Measurements from ENCODE around the gene DRD4. TPM values are rescaled to one million over a fixed set of nuclear protein-coding genes. Genes with fewer than 3 reads are reported as not detected.
"Not testable (repeated sequence)": the region's sequence is repeated elsewhere in the genome, so short reads cannot be mapped to it uniquely, and the experiment has no call there.

DRD4 gene
- total RNA-seq, 1 donor, result 0.27 TPM

DNA sequence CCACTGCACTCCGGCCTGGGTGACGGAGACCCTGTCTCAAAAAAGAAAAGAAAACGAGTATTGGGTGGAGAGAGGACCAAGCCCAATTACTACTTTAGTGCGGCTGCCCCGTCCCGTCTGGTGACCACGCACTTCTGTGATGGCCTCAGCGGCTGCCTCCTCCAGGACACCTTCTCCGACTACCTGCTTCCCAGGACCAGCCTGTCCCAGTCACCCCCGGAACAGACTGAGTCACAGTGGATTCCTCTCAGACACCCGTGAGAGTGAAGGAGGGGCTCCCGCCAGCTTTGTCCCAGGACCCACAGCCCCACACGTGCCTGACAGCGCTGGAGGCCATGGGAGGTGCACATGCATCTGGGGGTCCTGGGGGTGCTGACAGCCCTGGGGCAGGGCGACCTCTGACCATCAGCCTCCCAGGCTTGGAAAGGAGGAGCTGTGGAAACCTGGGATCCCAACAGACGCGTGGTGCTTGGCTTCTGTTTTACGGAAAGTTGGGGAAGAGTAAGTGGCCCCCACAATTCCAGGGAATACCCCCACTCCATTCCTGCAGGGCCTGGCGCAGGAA lies 4.8 kb downstream of the DRD4 start:
- DNase-seq (ENCODE audit: low read depth in 2 of 3, low spot score in 2 of 3), result no peak

DNA sequence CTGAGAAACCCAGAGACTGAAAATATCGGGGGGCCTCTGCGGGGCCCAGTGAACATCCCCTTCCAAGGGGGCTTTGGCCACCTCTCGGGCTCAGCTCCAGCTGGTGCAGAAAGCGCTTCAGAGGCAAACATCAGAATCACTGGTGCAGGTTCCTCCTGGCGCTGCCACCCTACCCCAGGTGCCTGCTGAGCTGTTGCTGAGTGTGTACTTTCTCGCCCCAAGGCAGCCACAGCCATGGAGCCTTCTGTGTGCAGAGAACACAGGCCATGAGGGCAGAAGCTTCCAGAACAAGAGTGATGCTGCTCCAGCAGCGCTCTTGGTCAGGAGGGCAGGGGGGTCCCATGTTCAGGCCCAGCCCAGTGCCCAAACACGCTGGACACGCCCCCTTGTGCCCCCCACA lies 6.3 kb downstream of the DRD4 start:
- no peak for DNase-seq (ENCODE audit: low read depth in 2 of 3, low spot score in 2 of 3)

DNA sequence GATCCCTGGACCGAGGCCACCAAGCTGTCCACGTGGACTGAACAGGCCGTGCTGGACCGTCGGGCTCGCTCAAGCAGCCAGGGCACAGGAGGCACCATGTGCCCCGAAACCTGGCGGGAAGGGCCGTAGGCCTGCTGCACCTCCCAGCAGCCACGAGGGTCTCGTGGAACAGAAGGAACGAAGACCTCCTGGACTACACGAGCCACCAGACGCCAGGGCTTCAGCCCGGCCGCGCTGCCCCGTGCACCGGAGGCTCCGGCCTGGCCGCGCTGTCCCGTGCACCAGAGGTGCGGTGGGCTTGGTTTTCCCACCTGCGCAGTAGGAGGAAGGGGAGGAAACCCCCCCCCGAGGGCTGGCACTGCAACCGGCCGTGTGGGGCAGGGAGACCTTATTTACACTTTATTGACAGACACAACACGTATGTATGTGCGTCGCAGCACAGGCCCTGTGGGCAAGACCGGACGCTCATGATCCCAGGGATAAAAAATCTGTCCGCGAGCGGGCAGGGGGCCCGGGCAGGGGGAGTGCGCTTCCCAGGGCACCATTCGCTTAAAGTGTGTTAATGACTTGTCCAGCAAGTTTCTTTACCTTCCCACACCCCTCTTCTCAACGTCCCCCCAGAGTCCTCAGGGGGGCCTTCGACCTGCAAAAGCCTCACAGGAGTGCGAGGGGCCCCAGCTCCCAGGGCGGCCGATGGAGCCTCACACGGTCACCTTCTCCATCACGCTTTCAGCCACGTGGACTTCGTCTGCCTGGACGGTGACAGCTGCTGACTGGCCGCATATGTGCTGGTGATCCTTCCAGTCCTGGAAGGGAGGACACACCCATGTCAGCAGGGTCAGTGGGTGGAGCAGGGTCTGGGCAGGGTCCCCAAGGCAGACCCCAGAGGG lies 7.0 kb downstream of the DRD4 start:
- no peak for DNase-seq (ENCODE audit: low read depth in 2 of 3, low spot score in 2 of 3)

DNA sequence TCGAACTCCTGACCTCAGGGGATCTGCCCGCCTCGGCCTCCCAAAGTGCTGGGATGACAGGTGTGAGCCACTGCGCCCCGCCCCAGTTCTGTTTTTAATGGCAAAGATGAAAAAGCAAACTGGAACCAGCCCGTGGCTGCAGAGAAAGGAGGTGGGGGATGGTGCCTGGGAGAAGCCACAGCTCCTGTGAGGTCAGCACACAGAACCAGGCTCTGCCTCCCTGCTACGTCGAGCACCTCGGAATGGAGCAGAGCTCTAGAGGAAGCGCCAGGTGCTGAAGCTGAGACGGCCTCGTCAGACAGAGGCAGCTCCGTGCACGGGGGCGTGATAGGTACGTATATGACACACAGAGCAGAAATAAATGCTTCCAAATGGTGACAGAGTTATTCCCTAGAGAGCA lies 8.5 kb downstream of the DRD4 start:
- DNase-seq (ENCODE audit: low read depth in 2 of 3, low spot score in 2 of 3), result no peak

DNA sequence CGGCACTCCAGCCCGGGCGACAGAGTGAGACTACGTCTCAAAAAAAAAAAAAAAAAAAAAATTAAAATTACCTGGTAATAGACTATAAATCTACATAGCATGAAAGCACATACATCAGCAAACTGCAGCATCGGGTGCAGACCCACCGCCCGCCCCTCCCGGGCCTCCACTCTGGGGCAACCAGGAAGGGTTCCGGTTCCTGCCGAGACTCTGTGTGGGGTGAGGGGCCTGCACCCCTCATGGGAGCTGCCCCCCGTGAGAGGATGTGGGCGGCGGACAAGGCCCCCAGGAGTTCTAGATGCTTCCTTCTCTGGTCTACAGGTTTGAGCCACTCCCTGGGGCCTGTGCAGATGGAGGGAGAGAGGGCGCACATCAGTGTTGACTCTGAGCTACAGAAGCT lies 9.1 kb downstream of the DRD4 start:
- DNase-seq (ENCODE audit: low read depth in 2 of 3, low spot score in 2 of 3), result no peak

DNA sequence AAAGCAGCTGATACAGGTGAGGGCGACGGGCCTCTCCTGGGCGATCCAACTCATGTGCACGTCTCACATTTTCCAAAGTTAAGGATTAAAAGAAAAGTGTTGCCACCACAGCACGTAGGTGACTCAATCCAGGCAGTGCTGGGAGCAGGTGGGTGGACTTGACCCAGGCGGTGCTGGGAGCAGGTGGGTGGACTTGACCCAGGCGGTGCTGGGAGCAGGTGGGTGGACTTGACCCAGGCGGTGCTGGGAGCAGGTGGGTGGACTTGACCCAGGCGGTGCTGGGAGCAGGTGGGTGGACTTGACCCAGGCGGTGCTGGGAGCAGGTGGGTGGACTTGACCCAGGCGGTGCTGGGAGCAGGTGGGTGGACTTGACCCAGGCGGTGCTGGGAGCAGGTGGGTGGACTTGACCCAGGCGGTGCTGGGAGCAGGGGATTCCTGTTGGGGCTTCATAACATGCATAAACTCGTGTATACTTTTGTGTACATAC lies 10.6 kb downstream of the DRD4 start:
- DNase-seq (ENCODE audit: low read depth in 2 of 3, low spot score in 2 of 3), result not testable (repeated sequence)

DNA sequence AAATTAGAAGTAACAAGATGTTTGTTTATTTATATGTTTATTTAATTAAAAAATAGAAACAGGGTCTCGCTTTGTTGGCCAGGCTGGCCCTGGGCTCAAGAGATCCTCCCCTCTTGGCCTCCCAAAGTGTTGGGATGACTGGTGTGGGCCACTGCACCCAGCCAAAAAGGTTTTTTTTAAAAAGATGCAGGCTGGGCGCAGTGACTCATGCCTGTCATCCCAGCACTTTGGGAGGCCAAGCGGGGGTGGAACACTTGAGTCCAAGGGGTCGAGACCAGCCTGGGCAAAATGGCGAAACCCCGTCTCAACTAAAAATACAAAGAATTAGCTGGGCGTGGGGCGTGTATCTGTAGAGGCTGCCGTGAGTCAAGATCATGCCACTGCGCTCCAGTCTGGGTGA lies 13.4 kb downstream of the DRD4 start:
- DNase-seq (ENCODE audit: low read depth in 2 of 3, low spot score in 2 of 3), result no peak

DNA sequence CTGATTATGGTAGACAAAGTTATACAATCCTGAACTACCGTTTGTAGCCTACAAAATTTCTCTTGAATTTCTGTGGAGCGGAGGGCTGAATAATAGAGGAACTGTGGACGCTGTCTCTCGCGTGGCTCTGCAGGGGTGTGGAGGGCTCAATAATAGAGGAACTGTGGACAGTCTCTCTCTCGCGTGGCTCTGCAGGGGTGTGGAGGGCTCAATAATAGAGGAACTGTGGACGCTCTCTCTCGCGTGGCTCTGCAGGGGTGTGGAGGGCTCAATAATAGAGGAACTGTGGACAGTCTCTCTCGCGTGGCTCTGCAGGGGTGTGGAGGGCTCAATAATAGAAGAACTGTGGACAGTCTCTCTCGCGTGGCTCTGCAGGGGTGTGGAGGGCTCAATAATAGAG lies 16.1 kb downstream of the DRD4 start:
- not testable (repeated sequence) for DNase-seq (ENCODE audit: low read depth in 2 of 3, low spot score in 2 of 3)

DNA sequence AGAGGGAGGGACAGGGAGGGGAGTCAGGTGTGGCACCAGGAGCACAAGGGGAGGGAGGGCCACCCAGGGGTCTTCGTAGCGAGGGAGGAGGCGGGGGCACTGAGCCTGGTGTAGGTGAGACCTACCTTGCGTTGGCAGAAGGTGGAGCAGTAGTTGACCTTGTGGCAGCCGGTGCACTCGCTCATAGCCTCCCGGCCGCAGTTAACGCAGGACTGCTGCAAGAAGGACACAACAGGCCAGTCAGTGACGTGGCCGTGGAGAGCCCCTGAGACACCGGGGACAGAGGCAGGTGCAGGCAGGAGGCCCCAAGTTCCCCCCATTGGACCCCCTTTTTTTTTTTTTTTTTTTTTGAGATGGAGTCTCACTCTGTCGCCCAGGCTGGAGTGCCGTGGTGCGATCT lies 16.8 kb downstream of the DRD4 start:
- no peak for DNase-seq (ENCODE audit: low read depth in 2 of 3, low spot score in 2 of 3)

DNA sequence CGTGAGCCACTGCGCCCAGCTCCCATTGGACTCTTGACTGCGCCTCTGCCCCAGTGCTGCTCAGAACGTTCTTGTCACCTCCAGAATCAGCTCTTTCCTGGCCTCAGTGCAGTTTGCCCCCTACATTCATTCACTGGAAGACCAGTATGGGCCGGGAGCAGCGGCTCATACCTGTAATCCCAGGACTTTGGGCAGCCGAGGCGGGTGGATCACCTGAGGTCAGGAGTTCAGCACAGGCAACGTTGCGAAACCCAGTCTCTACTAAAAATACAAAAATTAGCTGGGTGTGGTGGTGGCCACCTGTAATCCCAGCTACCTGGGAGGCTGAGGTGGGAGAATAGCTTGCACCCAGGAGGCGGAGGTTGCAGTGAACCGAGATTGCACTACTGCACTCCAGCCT lies 17.4 kb downstream of the DRD4 start:
- DNase-seq (ENCODE audit: low read depth in 2 of 3, low spot score in 2 of 3), result not testable (repeated sequence)

DNA sequence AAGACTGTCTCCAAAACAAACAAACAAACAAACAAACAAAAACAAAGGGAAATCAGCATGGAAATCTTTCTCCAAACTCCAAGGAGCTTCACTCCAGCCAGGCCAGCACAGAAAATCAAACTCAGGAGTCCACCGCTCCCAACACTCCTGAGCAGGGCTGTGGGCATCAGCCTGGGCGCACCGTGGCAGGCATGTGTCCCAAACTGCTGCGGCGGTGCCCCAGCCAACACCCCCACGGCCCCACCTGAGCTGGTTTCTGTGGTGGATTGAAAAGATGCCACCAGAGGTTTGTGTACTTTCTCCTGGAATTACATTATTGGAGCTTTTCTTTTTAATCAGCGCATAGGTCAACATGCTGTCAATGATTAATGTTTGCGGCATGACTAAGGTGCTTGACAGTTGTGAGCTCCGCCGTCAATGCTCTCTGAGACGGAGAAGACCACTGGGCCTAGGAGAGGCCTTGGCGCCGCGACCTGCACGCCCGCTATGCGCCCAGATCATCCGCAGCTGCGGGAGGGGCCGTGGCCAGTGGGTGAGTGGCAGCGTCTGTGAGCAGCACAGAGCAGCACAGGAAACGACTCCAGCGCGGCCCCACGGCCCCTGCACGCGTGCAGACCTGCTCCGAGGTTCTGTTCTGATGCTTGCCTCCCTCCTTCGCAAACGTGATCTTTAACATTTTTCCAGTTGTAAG lies 18.1 kb downstream of the DRD4 start:
- DNase-seq (ENCODE audit: low read depth in 2 of 3, low spot score in 2 of 3), result no peak

DNA sequence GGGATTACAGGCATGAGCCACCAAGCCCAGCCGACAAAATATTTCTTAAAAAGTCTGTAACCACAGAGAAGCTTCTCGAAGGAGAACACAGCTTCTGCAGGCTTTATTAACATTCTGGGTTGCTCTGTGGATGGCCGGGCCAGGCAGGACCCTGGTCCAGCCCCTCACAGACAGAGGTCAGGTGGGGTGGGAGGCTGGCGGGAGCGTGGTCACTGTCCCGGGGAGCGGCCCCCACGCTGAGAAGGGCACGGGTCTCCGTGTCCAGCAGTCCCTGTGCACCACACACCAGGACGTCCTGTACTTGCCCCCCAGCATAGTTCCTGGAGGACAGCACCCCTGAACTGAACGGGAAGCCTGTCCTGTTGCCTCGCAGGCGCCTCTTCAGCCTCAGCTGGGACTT lies 19.4 kb downstream of the DRD4 start:
- DNase-seq (ENCODE audit: low read depth in 2 of 3, low spot score in 2 of 3), result no peak

DNA sequence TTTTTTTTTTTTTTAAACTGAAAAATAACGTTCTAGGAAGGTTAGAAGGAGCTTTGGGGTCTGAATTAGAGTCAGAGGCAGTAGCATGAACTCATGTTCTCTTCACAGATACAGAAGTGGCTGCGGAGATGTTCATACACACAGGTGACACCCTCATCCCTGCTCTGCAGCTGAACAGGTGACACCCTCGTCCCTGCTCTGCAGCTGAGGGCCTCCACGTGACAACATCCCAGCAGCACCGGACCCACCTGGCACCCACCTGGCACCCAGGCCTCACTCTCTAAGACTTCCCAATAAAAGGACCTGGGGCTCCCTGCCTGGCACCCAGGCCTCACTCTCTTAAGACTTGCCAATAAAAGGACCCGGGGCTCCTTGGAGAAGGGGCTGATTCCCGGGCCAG lies 19.8 kb downstream of the DRD4 start:
- DNase-seq (ENCODE audit: low read depth in 2 of 3, low spot score in 2 of 3), result no peak

DNA sequence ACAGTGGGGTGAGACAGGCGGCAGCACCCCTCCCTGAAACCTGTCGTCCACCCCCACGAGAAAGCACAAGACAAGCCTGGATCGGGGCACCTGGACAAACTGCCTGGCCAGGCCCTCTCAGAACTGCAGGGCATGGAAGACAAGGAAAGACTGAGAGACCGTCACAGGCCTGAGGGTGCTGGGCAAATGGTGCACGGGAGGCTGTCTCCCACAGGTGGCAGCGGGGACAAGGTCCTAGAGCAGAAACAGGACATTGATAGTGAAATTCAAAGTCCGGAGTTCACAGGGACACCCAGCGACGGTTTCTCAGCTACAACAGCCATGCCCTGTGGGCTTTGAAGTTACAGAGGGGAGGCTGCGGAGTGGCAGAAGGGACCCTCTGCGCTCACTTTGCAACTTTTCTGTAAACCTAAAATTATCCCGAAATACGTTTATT lies 20.6 kb downstream of the DRD4 start:
- no peak for DNase-seq (ENCODE audit: low read depth in 2 of 3, low spot score in 2 of 3)

DNA sequence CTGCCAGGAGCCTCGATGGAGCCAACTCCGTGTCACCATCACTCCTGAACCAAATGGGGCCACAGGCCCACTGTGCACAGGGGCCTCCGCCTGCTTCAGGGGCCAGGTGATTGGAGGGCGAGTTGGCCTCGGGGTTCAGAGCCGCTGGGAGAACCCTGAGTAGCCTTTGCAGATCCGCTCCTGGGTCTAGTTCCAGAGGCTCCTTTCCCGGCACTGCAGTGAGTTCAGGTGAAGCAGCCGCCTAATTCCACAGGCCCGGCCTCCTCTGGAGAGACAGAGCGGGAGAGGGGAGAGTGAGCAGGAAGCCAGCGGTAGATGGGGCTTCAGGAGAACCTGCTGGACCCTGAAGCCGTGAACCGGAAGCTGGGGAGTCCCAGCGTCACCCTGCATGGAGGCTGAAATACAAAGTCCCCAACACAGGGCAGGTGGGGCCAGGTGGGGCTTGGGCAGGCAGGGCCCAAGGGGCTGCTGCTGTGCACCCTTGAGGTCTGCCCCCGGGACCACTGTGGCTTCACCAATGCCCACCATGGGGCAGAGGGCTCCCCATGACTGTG lies 22.5 kb downstream of the DRD4 start:
- DNase-seq (ENCODE audit: low read depth in 2 of 3, low spot score in 2 of 3), result no peak

DNA sequence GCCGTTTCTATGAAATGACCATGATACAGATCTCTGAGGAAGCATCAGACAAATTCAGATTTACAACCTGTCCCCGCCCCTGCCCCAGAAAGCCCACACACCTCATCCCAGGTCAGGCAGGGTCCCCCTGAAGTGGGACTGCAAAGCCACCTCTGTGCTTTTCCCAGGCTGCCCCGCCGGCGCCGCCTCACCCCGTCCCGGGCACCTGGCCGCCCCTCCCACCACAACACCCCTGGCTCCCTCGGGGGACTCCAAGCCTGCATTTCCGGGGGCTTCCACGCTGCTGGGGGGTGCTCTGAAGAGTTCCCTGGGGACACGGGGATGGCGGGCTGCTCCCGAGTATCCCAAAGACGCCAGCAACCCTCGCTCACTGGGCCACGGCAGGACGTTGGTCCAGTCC lies 23.2 kb downstream of the DRD4 start:
- no peak for DNase-seq (ENCODE audit: low read depth in 2 of 3, low spot score in 2 of 3)

DNA sequence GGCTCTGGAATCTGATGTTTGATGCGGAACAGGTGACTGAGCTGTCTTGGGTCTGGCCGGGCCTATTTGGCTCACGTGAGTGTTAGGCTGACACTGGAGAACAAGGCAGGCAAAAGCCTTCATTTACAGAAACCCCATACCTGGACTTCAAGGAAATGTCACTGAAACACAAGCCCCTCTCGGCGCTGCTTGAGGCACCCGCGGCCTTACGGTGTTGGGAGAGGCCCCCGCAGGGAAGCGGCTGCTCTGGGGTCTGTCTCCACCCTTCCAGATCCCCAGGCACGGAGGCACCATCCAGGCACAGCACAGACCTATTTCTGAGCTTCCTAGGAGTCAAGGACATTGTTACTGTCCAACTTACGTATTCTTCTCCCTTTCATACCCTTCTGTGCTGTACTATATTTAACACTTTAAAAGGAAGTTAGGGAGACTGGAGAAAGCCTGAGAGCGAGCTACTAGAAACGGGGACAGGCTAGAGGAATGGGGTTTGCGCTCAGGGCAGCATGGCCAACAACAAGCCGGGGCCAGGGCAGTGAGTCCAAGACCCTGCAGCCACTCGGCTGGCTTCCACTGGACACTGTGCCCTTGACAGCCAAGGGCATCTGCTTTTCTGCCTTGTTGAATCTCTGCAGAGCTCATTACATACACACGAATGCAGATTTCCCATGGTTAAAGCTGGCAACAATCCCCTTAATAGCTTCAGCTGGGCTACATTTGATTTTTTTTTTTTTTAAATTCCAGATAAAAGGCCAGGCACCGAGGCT lies 23.8 kb downstream of the DRD4 start:
- DNase-seq (ENCODE audit: low read depth in 2 of 3, low spot score in 2 of 3), result no peak

DNA sequence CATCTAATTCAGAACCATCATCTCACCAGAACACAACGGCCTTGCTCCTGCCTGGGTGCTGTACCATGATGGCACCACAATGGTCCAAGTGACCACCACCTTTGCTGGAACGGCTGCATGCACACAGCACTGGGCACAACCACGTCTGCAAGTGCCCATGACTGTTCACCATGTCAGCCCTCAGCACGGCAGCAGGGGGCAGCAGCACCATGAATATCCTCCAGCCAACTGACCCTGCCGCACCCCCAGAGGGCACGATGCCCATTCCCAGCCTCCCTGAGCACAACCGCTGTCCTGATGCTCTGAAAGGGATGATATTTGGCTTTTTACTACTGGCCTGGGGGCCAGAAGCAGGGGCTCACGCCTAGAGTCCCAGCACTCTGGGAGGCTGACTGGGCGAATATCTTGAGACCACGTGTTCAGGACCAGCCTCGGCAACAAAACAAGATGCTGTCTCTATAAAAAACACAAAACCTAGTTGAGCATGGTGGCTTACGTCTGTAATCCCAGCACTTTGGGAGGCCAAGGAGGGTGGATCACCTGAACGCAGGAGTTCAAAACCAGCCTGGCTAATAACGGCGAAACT lies 25.7 kb downstream of the DRD4 start:
- DNase-seq (ENCODE audit: low read depth in 2 of 3, low spot score in 2 of 3), result peak in 2 of 3 donors; percentile 51 to 56

DNA sequence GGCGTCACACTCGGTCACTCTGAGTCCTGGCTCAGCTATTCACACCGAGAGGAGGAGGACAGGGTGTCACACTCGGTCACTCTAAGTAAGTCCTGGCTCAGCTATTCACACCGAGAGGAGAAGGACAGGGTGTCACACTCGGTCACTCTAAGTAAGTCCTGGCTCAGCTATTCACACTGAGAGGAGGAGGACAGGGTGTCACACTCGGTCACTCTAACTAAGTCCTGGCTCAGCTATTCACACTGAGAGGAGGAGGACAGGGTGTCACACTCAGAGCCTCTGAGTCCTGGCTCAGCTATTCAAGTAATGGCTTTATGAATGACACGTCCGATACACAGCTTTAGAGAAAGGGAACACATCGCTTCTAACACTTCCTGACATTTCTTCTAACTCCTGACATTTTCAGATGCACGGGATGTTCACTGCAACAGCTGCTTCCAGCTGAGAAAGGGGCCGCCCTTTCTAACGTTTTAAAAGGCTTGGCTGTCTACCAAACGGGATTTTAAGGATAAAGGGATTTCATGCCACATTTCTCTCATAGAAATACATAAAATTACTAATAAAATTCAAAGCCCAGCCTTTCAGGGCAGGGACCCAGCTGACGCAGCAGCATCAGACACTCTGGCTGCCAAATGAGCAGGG lies 28.1 kb downstream of the DRD4 start:
- no peak for DNase-seq (ENCODE audit: low read depth in 2 of 3, low spot score in 2 of 3)
